Measurements from ENCODE around the gene CD200.

- TF ChIP-seq EP300 (IDR thresholded peaks at IDR 0.05) (no peak), CTCF (IDR thresholded peaks at IDR 0.05) (no peak)
Measured at GRCh38 chr3:112409041-112409440, 76.1 kb downstream of the CD200 start.
